Mesendoderm (in vitro differentiated cells): ENCODE results near the gene CADM1.
A peak's percentile ranks its signal among the peaks of the same experiment; 100 is the strongest.

Experiments used
- DNase-seq: peaks from one replicate; pipeline ENCODE4 v3.0.0; 2013
- H2AK5ac ChIP-seq: 2 replicates; pipeline ENCODE4 v1.6.1; 2013; ENCODE audit warnings: low read length, inconsistent platforms
- H2BK120ac ChIP-seq: 2 replicates; pipeline ENCODE4 v1.6.1; 2013; ENCODE audit warnings: low read depth, mild to moderate bottlenecking, low read length, moderate library complexity, mixed read lengths
- H2BK15ac ChIP-seq: replicated peaks from 2 replicates; pipeline ENCODE4 v1.6.1; 2013; ENCODE audit warnings: low read depth, mild to moderate bottlenecking, moderate library complexity
- H2BK5ac ChIP-seq: 2 replicates; pipeline ENCODE4 v1.6.1; 2013; ENCODE audit warnings: low read length, inconsistent platforms
- H3K18ac ChIP-seq: 2 replicates; pipeline ENCODE4 v1.6.1; 2013; ENCODE audit warnings: mild to moderate bottlenecking, low read length, mixed read lengths
- H3K23ac ChIP-seq: one replicate; pipeline ENCODE4 v1.6.1; 2013; ENCODE audit warnings: low read length
- H3K27ac ChIP-seq: 2 replicates; pipeline ENCODE4 v1.5.1; 2013; ENCODE audit warnings: low read depth, mild to moderate bottlenecking, inconsistent platforms, low read length, moderate library complexity
- H3K27me3 ChIP-seq: 2 replicates; pipeline ENCODE4 v1.6.1; 2013; ENCODE audit warnings: low read length, control low read depth, mild to moderate bottlenecking, inconsistent platforms; ENCODE audit not compliant: insufficient read depth, poor library complexity
- H3K36me3 ChIP-seq: 2 replicates; pipeline ENCODE4 v1.6.1; 2013; ENCODE audit warnings: low read length, inconsistent platforms; ENCODE audit not compliant: control insufficient read depth, insufficient read depth
- H3K4ac ChIP-seq: one replicate; pipeline ENCODE4 v1.6.1; 2013; ENCODE audit warnings: low read depth, mild to moderate bottlenecking, low read length, moderate library complexity
- H3K4me1 ChIP-seq: 2 replicates; pipeline ENCODE4 v1.6.1; 2013; ENCODE audit warnings: low read depth, low read length, inconsistent platforms; ENCODE audit not compliant: control insufficient read depth
- H3K4me2 ChIP-seq: 2 replicates; pipeline ENCODE4 v1.6.1; 2013; ENCODE audit warnings: low read length
- H3K4me3 ChIP-seq: 2 replicates; pipeline ENCODE4 v1.5.1; 2013; ENCODE audit warnings: mild to moderate bottlenecking, low read length
- H3K56ac ChIP-seq: one replicate; pipeline ENCODE4 v1.6.1; 2013; ENCODE audit warnings: low read length
- H3K79me1 ChIP-seq: 2 replicates; pipeline ENCODE4 v1.6.1; 2013; ENCODE audit warnings: low read length, inconsistent platforms
- H3K79me2 ChIP-seq: 2 replicates; pipeline ENCODE4 v1.6.1; 2013; ENCODE audit warnings: mild to moderate bottlenecking, low read length; ENCODE audit not compliant: control insufficient read depth, insufficient read depth
- H3K9ac ChIP-seq: 2 replicates; pipeline ENCODE4 v1.6.1; 2013; ENCODE audit warnings: low read length, inconsistent platforms
- H4K5ac ChIP-seq: one replicate; pipeline ENCODE4 v1.6.1; 2013; ENCODE audit warnings: low read length
- H4K8ac ChIP-seq: one replicate; pipeline ENCODE4 v1.6.1; 2013; ENCODE audit warnings: low read depth, mild to moderate bottlenecking, control low read depth, low read length, moderate library complexity
- WGBS: extraction: QIAGEN DNeasy Blood & Tissue Kit; methylation state at CpG from one replicate; pipeline ENCODE4 v1.1.7; 2013; ENCODE audit warnings: low lambda C conversion rate, missing lambda C conversion rate; ENCODE audit not compliant: insufficient coverage; ENCODE audit errors: extremely low coverage; 5-methylcytosine and 5-hydroxymethylcytosine counted together

The CADM1 gene

GRCh38 chr11:115258216-115258615 is 246.0 kb downstream of the CADM1 start:
- WGBS = no CpG with 5 or more reads among the region's 5 CpGs
- Histone ChIP-seq H4K5ac (no peak overlapping the region), H3K4me1 (peaks cover 11% of the 10 kb centered on the region), H3K18ac (no peak overlapping the region), H2BK5ac (no peak overlapping the region), H3K36me3 (no peaks in the 10 kb centered on the region), H3K79me1 (no peaks in the 10 kb centered on the region), H3K4me3 (no peak overlapping the region), H4K8ac (peak overlapping the region; percentile 89), H3K79me2 (no peaks in the 10 kb centered on the region), H3K23ac (no peak overlapping the region), H3K27me3 (no peaks in the 10 kb centered on the region), H3K4me2 (no peak overlapping the region), H3K27ac (no peak overlapping the region), H2AK5ac (no peak overlapping the region), H2BK15ac (peak overlapping the region; percentile 58), H3K56ac (no peak overlapping the region), H2BK120ac (no peak overlapping the region), H3K9ac (no peak overlapping the region), H3K4ac (no peak overlapping the region)
- DNase-seq = no peak

DNA sequence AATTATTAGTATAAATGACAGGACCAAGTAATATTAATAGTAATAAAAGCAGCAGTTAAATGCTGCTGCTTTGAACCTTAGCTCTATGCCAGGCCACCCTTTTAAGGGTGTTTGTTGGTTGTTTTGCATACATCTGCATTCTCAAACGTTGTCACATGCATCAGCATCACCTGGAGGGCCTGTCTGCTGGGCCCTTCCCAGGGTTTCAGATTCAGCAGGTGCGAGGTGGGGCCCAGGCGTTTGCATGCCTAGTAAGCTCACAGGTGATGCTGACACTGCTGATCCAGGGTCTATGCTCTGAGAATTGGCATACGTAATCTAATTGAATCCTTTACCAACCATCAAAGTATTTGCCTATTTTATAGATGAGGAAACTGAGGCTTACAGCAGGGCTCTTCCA is 246.5 kb downstream of the CADM1 start:
- no CpG with 5 or more reads among the region's 4 CpGs for WGBS
- Histone ChIP-seq H3K4me3 (no peak overlapping the region), H3K4me1 (peaks cover 13% of the 10 kb centered on the region), H3K9ac (no peak overlapping the region), H4K5ac (no peak overlapping the region), H3K18ac (no peak overlapping the region), H3K36me3 (no peaks in the 10 kb centered on the region), H2BK5ac (no peak overlapping the region), H3K4ac (no peak overlapping the region), H2BK120ac (no peak overlapping the region), H3K23ac (no peak overlapping the region), H2BK15ac (no peak overlapping the region), H3K27ac (no peak overlapping the region), H3K56ac (no peak overlapping the region), H4K8ac (no peak overlapping the region), H3K79me1 (no peaks in the 10 kb centered on the region), H3K4me2 (no peak overlapping the region), H2AK5ac (no peak overlapping the region), H3K27me3 (no peaks in the 10 kb centered on the region), H3K79me2 (no peaks in the 10 kb centered on the region)
- DNase-seq = no peak

DNA sequence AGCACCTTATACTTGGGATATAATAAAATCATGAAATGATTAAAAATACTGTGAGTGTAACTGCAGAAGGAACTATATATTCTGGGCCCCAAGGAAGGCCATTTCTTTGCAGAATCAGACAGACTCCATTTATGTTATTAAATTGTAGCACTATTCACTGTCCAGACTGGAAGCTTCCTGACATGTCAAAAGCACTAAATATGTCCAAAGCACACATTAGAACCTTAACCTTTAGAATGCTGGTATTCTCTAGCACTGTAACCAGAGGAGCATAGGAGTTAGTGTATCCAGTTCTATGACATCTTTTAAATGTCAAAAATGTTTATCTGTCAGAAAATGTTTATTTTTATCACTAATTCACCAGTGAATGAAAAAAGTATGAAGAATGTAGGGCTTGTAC is 246.9 kb downstream of the CADM1 start:
- Histone ChIP-seq H3K79me2 (no peaks in the 10 kb centered on the region), H2BK5ac (no peak overlapping the region), H3K4ac (no peak overlapping the region), H4K5ac (no peak overlapping the region), H3K36me3 (no peaks in the 10 kb centered on the region), H4K8ac (no peak overlapping the region), H3K56ac (no peak overlapping the region), H3K27me3 (no peaks in the 10 kb centered on the region), H3K4me3 (no peak overlapping the region), H3K4me1 (peaks cover 13% of the 10 kb centered on the region), H2AK5ac (no peak overlapping the region), H2BK120ac (no peak overlapping the region), H3K4me2 (no peak overlapping the region), H3K18ac (no peak overlapping the region), H2BK15ac (no peak overlapping the region), H3K79me1 (no peaks in the 10 kb centered on the region), H3K27ac (no peak overlapping the region), H3K9ac (no peak overlapping the region), H3K23ac (no peak overlapping the region)
- no peak for DNase-seq

GRCh38 chr11:115256397-115257197 is 247.6 kb downstream of the CADM1 start:
- no peak overlapping the region for H3K4me3 ChIP-seq
- no peaks in the 10 kb centered on the region for H3K27me3 ChIP-seq
- H3K27ac ChIP-seq = no peak overlapping the region
- H3K18ac ChIP-seq = no peak overlapping the region
- no peak overlapping the region for H4K5ac ChIP-seq
- no peak overlapping the region for H2BK15ac ChIP-seq
- no peak overlapping the region for H3K9ac ChIP-seq
- no CpG with 5 or more reads among the region's 7 CpGs for WGBS
- no peak overlapping the region for H2AK5ac ChIP-seq
- no peak overlapping the region for H3K56ac ChIP-seq
- H3K4ac ChIP-seq = no peak overlapping the region
- no peak overlapping the region for H4K8ac ChIP-seq
- no peak overlapping the region for H2BK120ac ChIP-seq
- H3K79me2 ChIP-seq = no peaks in the 10 kb centered on the region
- H3K4me1 ChIP-seq = peaks cover 13% of the 10 kb centered on the region
- H3K36me3 ChIP-seq = no peaks in the 10 kb centered on the region
- no peak overlapping the region for H3K4me2 ChIP-seq
- no peak overlapping the region for H3K23ac ChIP-seq
- H2BK5ac ChIP-seq = no peak overlapping the region
- H3K79me1 ChIP-seq = no peaks in the 10 kb centered on the region
- peak; percentile 79 for DNase-seq

DNA sequence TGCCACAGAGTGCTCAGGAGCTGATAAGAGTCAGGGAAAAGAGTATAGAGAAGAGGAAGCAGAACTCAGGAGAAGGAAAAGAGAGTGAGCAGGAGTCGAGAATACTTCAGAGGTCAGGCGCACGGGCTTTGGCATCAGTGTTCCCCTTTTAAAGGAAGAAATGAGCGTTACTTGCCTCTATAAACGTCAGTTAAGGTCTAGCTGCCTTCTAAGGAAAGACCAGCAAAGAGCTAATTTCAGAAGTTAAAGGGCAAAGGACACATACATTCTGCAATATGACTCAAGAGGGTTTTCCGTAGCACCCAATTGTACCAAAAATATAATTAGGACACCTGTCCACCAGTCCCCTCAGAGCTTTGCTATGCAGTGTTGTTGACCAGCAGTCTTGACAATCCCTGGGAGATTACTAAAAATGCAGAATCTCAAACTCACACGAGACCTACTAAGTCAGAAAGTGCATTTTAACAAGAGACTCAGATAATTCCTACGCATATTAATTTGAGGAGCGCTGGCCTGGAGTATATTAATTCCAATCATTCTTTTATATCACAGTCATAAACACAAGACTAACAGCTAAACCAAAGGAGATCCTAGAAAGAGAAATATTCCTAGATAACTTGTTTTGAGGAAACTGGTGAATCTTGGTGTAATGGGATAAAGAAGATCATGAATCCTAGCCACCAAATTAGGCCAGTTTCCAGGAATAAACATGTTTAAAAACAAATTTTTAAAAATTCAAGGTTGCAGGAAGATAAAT is 249.0 kb downstream of the CADM1 start:
- Histone ChIP-seq H3K79me1 (no peaks in the 10 kb centered on the region), H3K36me3 (no peaks in the 10 kb centered on the region), H3K4me1 (peaks cover 13% of the 10 kb centered on the region), H3K18ac (peak overlapping the region; percentile 75), H4K5ac (no peak overlapping the region), H3K56ac (no peak overlapping the region), H3K27me3 (no peaks in the 10 kb centered on the region), H2BK120ac (no peak overlapping the region), H2AK5ac (no peak overlapping the region), H3K4me2 (no peak overlapping the region), H3K79me2 (no peaks in the 10 kb centered on the region), H2BK15ac (no peak overlapping the region), H3K27ac (no peak overlapping the region), H3K9ac (no peak overlapping the region), H3K23ac (no peak overlapping the region), H3K4me3 (no peak overlapping the region), H4K8ac (no peak overlapping the region), H2BK5ac (no peak overlapping the region), H3K4ac (no peak overlapping the region)
- WGBS = no CpG with 5 or more reads among the region's 9 CpGs
- DNase-seq = peak; percentile 20
